ENCODE data around the gene RPGRIP1.

Gene RPGRIP1

GRCh38 chr14:21311614-21312013, 31.7 kb downstream of the RPGRIP1 start:
- no peak for TF ChIP-seq CTCF (IDR thresholded peaks at IDR 0.05; ENCODE audit: low read depth, low read length, missing control alignments)
- H3K4me3 ChIP-seq (replicated peaks; ENCODE audit: low read depth, low read length) = no peak overlapping the region
- no peak for DNase-seq (ENCODE audit: extremely low read depth, low read depth)

GRCh38 chr14:21313512-21313911, 33.6 kb downstream of the RPGRIP1 start:
- no peak for TF ChIP-seq CTCF (IDR thresholded peaks at IDR 0.05; ENCODE audit: low read depth, low read length, missing control alignments)
- DNase-seq (ENCODE audit: extremely low read depth, low read depth) = no peak

GRCh38 chr14:21317398-21317797, 37.5 kb downstream of the RPGRIP1 start:
- H3K4me3 ChIP-seq (replicated peaks; ENCODE audit: low read depth, low read length) = no peak overlapping the region
- no peak for DNase-seq (ENCODE audit: extremely low read depth, low read depth)
- no peak for TF ChIP-seq CTCF (IDR thresholded peaks at IDR 0.05; ENCODE audit: low read depth, low read length, missing control alignments)

More at GRCh38 chr14:21313512-21313911, 33.6 kb downstream of the RPGRIP1 start:
- H3K4me3 ChIP-seq (replicated peaks; ENCODE audit: low read depth, low read length) = no peak overlapping the region

GRCh38 chr14:21320913-21321312, 41.0 kb downstream of the RPGRIP1 start:
- DNase-seq (ENCODE audit: extremely low read depth, low read depth) = no peak
- no peak for TF ChIP-seq CTCF (IDR thresholded peaks at IDR 0.05; ENCODE audit: low read depth, low read length, missing control alignments)
- H3K4me3 ChIP-seq (replicated peaks; ENCODE audit: low read depth, low read length) = no peak overlapping the region

- no peak overlapping the region for H3K4me3 ChIP-seq (replicated peaks; ENCODE audit: low read depth, low read length)
- no peak for DNase-seq (ENCODE audit: extremely low read depth, low read depth)
- TF ChIP-seq CTCF (IDR thresholded peaks at IDR 0.05; ENCODE audit: low read depth, low read length, missing control alignments) = no peak
Observed at GRCh38 chr14:21322716-21323115, 42.8 kb downstream of the RPGRIP1 start.

GRCh38 chr14:21326972-21327371, 47.1 kb downstream of the RPGRIP1 start:
- TF ChIP-seq CTCF (IDR thresholded peaks at IDR 0.05; ENCODE audit: low read depth, low read length, missing control alignments) = no peak

More at GRCh38 chr14:21326972-21327371, 47.1 kb downstream of the RPGRIP1 start:
- DNase-seq (ENCODE audit: extremely low read depth, low read depth) = no peak
- H3K4me3 ChIP-seq (replicated peaks; ENCODE audit: low read depth, low read length) = no peak overlapping the region
